ENCODE results near the gene TMIGD3.
A peak's percentile ranks its signal among the peaks of the same experiment; 100 is the strongest.

Gene TMIGD3

DNA sequence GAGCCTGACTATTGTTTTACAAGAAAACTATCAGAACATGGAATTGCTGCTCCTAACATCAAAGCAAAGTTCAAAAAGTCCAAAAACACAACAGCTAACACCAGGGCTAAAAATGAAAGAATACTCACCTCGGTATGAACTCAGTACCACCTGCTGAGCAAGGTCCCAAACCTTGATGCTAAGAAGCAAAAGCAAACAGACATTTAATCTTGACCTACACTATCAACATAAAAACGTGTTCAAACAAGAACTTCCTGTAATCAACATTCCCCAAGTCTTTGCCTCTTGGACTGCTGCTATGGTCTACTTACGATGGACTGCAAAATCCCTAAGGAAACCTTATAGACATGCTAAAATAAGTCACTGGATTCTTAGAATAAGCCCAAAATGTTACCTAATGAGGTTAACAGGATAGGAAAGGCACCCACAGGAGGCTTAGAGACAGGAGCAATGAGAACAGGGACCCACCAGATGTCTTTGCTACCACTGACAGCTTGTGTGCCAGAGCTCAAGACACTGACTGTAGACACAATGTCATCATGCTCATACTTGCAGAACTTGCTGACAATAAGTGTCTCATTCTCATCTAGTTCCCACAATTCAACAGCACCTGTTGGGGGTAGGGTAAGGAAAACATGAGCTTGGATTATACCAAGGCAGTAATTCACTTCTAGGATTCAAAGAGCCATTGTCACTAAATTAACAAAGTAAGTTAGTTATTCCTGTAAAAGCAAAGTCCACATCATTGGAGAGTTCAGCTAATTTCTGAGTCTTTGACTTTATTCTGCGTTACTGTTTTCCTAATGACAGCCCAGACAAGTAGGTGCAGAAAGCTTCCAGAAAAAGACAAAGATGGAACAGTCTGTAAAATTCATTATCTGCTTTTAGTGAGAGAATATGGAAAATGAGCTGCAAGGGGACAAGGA, 56.2 kb downstream of the TMIGD3 start:
- no peak for DNase-seq

DNA sequence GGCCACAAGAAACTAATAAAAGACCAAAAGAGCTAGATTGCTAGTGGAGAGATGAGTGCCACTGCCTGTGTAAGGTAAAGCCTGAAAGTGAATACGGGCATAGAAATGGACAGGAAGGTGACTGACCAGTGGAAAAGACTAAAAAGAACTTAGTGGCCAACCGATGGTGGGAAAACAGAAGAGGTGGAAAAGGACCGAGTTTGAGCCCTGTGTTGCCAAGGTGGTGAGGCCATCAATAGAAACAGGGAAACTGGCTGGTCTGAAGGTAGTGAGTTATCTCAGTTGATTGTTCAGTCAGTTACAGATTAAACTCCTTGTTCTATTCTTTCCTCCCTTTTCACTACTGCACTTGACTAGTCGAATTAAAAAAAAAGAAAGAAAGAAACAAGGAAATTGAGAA, 56.9 kb downstream of the TMIGD3 start:
- DNase-seq: no peak

DNA sequence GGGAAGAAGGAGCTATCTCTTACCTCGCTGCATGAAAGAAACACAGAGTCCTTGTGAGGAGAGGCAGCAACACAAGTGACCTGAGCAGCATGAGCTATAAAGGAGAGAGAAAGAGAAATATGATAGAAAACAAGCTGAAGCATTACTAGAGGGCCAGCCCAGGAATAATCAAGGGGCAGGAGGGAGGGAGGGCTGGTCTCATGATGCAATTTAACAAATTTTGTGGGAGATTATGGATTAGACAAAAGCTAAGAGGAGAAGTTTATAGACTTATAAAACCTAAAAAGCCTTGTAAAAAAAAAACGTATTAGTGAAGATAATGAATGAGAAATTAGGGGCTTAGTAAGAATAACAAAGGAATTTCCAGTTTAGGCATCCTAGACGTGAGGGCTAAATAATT, 59.4 kb downstream of the TMIGD3 start:
- DNase-seq: no peak

DNA sequence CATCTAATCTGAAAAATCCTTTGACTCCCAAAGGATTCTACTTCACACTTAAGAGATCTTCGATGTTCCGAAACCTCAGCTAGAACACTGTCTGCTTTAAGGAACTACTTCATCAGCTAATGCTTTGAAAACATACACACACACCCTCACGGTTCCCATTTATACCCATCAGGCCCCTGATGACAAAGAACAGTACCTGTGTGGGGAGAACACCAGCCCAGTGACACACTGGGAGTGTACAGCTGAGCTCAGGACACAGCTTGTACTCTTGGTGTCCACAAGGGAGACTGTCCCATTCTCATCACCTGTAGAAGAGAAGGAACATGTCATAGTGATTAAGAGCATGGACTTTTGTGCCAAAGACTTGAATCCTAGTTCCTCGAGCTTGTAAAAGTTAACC, 61.0 kb downstream of the TMIGD3 start:
- no peak for DNase-seq

DNA sequence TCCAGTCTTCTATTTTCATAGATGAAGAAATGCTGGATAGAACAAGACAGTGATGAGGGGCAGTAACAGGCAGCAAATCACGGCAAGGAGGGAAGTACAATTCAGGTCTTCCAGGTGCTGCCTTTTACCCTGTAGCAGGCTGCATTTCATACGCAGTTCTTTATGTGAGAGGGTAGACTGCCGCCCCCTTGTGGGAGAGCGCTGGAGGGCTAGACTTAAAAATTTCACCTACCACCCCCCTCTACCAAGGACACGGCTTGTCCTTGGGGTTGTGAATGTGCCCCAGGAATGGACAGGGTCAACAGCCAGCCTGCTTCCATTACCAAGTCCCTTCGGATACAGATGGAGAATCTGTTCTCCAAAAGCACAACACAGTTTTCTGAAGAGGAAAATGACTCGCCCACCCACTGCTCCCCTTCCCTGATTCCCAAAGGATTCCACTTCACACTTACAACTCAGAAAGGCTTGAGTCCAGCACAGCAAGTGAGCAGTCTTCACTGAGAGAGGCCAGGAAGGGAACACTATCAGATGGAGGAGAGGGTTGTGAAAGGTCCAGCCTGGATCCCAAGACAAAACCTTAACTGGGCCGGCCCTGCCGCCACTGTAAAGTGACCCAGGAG, 61.8 kb downstream of the TMIGD3 start:
- DNase-seq: peak in 1 of 2 donors; percentile 9

DNA sequence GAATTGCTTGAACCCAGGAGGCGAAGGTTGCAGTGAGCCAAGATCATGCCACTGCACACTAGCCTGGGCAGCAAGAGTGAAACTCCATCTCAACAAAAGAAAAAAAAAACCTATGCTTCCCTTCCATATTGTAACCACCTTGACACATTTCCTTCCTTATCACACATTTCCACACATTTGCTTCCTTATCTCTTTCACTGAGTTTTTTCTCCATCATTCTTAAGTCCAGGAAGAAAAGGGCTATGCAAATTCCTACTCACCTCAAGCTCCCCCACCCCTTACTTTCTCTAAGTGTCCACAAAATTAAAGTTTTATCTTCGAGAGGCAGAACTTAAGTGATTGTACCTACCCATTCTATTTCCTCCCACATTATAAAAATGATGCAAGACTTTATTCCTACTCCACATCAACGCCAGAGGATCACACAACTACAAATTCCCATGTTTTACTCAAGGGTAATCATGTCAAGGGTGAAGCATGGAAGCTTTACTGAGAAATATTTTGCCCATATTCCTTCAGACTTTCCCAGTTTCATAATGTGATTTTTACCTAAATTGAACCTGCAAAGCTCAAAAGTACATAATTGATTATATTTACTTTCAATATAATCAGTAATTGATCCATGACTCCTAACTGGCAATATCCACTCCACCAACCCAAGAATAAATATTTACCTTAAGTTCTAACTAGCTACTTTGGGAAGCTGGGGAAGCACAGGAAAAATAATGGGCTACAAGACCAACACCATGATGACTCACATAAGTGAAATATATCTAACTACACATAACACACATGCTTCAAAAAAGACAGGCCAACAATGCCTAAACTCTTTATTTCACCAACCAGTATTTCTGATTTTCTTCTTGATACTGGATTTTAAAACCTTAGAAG, 63.7 kb downstream of the TMIGD3 start:
- DNase-seq: no peak

DNA sequence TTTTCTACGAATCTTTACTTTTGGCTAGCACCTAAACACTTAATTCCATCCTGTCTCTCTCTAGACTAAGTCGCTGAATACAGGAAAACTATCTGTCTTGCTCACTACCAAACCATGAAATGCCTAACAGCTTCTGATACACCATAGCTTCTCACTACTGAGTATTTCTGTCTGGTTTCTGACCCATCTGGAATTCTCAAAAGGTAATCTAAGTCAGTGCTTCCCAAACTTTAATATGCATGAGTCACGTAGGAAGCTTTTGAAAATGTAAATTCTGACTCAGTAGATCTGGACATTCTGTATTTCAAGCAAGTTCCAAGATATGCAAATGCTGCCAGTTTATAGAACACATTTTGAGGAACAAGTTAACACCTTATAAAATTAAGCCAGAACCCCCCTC, 66.7 kb downstream of the TMIGD3 start:
- DNase-seq: no peak

Measured in inflammatory macrophage (primary cell).